Measurements from ENCODE around the gene NUP210. TPM values are rescaled to one million over a fixed set of nuclear protein-coding genes. Genes with fewer than 3 reads are reported as not detected.

NUP210 gene
- total and polyA plus RNA-seq, 4 donors = 9.9 to 38.6 (median 22.9) TPM

DNA sequence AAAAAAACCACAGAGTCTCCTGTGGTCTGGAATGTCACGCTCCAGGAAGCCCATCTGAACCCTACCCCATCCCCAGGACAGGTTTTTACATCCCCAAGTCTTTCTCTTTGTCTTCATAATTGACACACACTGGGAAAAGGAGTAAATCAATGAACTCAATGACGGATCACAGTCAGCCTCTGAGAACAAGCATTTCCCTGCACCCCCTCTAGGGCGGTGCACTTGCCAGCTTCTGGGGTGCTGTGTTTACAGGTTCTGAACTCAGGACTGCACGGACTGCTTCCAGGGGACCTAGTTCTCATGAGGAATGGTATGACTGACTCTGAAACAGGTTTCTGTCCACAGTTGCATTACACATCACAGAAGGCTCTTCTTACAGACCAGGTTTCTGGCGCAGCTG is 81.1 kb downstream of the NUP210 start:
- Histone ChIP-seq H3K27ac (ENCODE audit: low read depth in 1 of 2, low read length in 2 of 2) (no peak overlapping the region), H3K4me1 (ENCODE audit: control insufficient read depth in 4 of 4, insufficient read depth in 4 of 4, low read length in 3 of 4) (no peaks in the 10 kb centered on the region), H3K9ac (ENCODE audit: low read depth in 1 of 2, low read length in 2 of 2) (no peak overlapping the region), H3K27me3 (ENCODE audit: control insufficient read depth in 4 of 4, insufficient read depth in 4 of 4, low read length in 3 of 4) (no peaks in the 10 kb centered on the region), H3K36me3 (ENCODE audit: control insufficient read depth in 4 of 4, insufficient read depth in 3 of 4, low read depth in 1 of 4, low read length in 3 of 4) (peaks cover 3 to 83% (median 27%) of the 10 kb centered on the region in 4 donors), H3K4me3 (ENCODE audit: low read depth in 1 of 3, low read length in 3 of 3) (no peak overlapping the region), H3K9me3 (ENCODE audit: control insufficient read depth in 4 of 4, low read length in 3 of 4) (no peaks in the 10 kb centered on the region)
- TF ChIP-seq, protein P1, sequence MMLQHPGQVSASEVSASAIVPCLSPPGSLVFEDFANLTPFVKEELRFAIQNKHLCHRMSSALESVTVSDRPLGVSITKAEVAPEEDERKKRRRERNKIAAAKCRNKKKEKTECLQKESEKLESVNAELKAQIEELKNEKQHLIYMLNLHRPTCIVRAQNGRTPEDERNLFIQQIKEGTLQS (IDR thresholded peaks at IDR 0.05) = no peak
- no peak for TF ChIP-seq JUND (IDR thresholded peaks at IDR 0.05)
- no peak for TF ChIP-seq HNF4G (IDR thresholded peaks at IDR 0.05)
- TF ChIP-seq SP1 (IDR thresholded peaks at IDR 0.05) = no peak
- TF ChIP-seq RXRA (IDR thresholded peaks at IDR 0.05) = no peak
- no peak for TF ChIP-seq YY1 (IDR thresholded peaks at IDR 0.05)
- no peak for TF ChIP-seq TAF1 (conservative IDR thresholded peaks at IDR 0.05)
- TF ChIP-seq FOXA2 (IDR thresholded peaks at IDR 0.05) = no peak
- no peak for TF ChIP-seq RAD21 (IDR thresholded peaks at IDR 0.05)
- TF ChIP-seq, protein P2, sequence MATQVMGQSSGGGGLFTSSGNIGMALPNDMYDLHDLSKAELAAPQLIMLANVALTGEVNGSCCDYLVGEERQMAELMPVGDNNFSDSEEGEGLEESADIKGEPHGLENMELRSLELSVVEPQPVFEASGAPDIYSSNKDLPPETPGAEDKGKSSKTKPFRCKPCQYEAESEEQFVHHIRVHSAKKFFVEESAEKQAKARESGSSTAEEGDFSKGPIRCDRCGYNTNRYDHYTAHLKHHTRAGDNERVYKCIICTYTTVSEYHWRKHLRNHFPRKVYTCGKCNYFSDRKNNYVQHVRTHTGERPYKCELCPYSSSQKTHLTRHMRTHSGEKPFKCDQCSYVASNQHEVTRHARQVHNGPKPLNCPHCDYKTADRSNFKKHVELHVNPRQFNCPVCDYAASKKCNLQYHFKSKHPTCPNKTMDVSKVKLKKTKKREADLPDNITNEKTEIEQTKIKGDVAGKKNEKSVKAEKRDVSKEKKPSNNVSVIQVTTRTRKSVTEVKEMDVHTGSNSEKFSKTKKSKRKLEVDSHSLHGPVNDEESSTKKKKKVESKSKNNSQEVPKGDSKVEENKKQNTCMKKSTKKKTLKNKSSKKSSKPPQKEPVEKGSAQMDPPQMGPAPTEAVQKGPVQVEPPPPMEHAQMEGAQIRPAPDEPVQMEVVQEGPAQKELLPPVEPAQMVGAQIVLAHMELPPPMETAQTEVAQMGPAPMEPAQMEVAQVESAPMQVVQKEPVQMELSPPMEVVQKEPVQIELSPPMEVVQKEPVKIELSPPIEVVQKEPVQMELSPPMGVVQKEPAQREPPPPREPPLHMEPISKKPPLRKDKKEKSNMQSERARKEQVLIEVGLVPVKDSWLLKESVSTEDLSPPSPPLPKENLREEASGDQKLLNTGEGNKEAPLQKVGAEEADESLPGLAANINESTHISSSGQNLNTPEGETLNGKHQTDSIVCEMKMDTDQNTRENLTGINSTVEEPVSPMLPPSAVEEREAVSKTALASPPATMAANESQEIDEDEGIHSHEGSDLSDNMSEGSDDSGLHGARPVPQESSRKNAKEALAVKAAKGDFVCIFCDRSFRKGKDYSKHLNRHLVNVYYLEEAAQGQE (IDR thresholded peaks at IDR 0.05) = no peak
- TF ChIP-seq, protein P3, sequence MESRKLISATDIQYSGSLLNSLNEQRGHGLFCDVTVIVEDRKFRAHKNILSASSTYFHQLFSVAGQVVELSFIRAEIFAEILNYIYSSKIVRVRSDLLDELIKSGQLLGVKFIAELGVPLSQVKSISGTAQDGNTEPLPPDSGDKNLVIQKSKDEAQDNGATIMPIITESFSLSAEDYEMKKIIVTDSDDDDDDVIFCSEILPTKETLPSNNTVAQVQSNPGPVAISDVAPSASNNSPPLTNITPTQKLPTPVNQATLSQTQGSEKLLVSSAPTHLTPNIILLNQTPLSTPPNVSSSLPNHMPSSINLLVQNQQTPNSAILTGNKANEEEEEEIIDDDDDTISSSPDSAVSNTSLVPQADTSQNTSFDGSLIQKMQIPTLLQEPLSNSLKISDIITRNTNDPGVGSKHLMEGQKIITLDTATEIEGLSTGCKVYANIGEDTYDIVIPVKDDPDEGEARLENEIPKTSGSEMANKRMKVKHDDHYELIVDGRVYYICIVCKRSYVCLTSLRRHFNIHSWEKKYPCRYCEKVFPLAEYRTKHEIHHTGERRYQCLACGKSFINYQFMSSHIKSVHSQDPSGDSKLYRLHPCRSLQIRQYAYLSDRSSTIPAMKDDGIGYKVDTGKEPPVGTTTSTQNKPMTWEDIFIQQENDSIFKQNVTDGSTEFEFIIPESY (IDR thresholded peaks at IDR 0.05) = no peak
- no peak for TF ChIP-seq EGR1 (IDR thresholded peaks at IDR 0.05; ENCODE audit: low read depth in 2 of 2)
- TF ChIP-seq, protein P4, sequence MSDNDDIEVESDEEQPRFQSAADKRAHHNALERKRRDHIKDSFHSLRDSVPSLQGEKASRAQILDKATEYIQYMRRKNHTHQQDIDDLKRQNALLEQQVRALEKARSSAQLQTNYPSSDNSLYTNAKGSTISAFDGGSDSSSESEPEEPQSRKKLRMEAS (IDR thresholded peaks at IDR 0.05) = no peak
- no peak for TF ChIP-seq FOXA1 (IDR thresholded peaks at IDR 0.05)
- TF ChIP-seq GABPA (IDR thresholded peaks at IDR 0.05 in 1 of 2, conservative IDR thresholded peaks at IDR 0.05 in 1 of 2) = no peak
- no peak for TF ChIP-seq HNF4A (conservative IDR thresholded peaks at IDR 0.05)
- TF ChIP-seq NR2F2 (IDR thresholded peaks at IDR 0.05) = no peak
- TF ChIP-seq, protein P5, sequence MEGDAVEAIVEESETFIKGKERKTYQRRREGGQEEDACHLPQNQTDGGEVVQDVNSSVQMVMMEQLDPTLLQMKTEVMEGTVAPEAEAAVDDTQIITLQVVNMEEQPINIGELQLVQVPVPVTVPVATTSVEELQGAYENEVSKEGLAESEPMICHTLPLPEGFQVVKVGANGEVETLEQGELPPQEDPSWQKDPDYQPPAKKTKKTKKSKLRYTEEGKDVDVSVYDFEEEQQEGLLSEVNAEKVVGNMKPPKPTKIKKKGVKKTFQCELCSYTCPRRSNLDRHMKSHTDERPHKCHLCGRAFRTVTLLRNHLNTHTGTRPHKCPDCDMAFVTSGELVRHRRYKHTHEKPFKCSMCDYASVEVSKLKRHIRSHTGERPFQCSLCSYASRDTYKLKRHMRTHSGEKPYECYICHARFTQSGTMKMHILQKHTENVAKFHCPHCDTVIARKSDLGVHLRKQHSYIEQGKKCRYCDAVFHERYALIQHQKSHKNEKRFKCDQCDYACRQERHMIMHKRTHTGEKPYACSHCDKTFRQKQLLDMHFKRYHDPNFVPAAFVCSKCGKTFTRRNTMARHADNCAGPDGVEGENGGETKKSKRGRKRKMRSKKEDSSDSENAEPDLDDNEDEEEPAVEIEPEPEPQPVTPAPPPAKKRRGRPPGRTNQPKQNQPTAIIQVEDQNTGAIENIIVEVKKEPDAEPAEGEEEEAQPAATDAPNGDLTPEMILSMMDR (IDR thresholded peaks at IDR 0.05; ENCODE audit: low read depth, low read length, missing input control) = no peak
- no peak for DNase-seq (ENCODE audit: low spot score)
- WGBS = 91% methylated on average over 5 of the region's 5 CpGs

Data from liver (tissue), 9 donors.